Measurements from ENCODE around the gene TMEM87A. TPM values are rescaled to one million over a fixed set of nuclear protein-coding genes. Genes with fewer than 3 reads are reported as not detected.

TMEM87A gene
- total and polyA plus RNA-seq, 2 of the 8 experiments (the other 6 are each of a cell fraction or from before 2014, with no cell fraction given), result 15.2 to 33.1 TPM

GRCh38 chr15:42289166-42289565 is 15.9 kb upstream of the TMEM87A start:
- Histone ChIP-seq H3K18ac (ENCODE audit: extremely low read depth, low read length) (no peak overlapping the region), H4K8ac (ENCODE audit: extremely low read depth, insufficient read depth, low read length) (no peak overlapping the region), H2BK20ac (ENCODE audit: low read length) (no peak overlapping the region), H2BK15ac (ENCODE audit: low read length) (no peak overlapping the region), H3K4ac (replicated peaks; ENCODE audit: insufficient read length, low read depth, low read length) (no peak overlapping the region), H2BK12ac (ENCODE audit: low read depth, low read length) (no peak overlapping the region), H2AFZ (ENCODE audit: low read length) (no peak overlapping the region), H3K56ac (replicated peaks; ENCODE audit: insufficient read length, low read depth, low read length) (no peak overlapping the region), H2BK5ac (ENCODE audit: low read depth, low read length) (no peak overlapping the region), H3K27ac (ENCODE audit: low read depth, low read length) (no peak overlapping the region), H3K36me3 (ENCODE audit: control insufficient read depth in 2 of 4, insufficient read depth in 4 of 4, low read length in 3 of 4) (peaks cover 0 to 4% (median 0%) of the 10 kb centered on the region in 4 experiments; a peak in 1 of 8 replicates), H3K4me1 (replicated peaks in 1 of 4; ENCODE audit: control insufficient read depth in 3 of 4, insufficient read depth in 4 of 4, low read length in 3 of 4) (peaks cover 0 to 3% (median 0%) of the 10 kb centered on the region in 4 experiments; a peak in 1 of 7 replicates), H3K14ac (ENCODE audit: insufficient read length) (no peak overlapping the region), H2AK5ac (ENCODE audit: low read depth, low read length) (no peak overlapping the region), H3K79me1 (ENCODE audit: low read depth, low read length) (no peaks in the 10 kb centered on the region), H4K91ac (replicated peaks; ENCODE audit: insufficient read length, low read length) (no peak overlapping the region), H3K9me3 (ENCODE audit: insufficient read depth in 2 of 2, low read depth in 1 of 2, low read length in 1 of 2) (no peaks in the 10 kb centered on the region), H2BK120ac (replicated peaks; ENCODE audit: low read depth, low read length) (no peak overlapping the region), H3K4me3 (ENCODE audit: extremely low read depth in 1 of 4, insufficient read depth in 2 of 4, low read depth in 3 of 4, low read length in 4 of 4) (no peak overlapping the region), H3K23me2 (ENCODE audit: low read depth, low read length) (no peaks in the 10 kb centered on the region), H3K79me2 (ENCODE audit: control insufficient read depth in 1 of 2, insufficient read depth in 2 of 2, low read length in 2 of 2) (no peaks in the 10 kb centered on the region), H4K20me1 (replicated peaks in 1 of 2; ENCODE audit: control insufficient read depth in 1 of 2, insufficient read depth in 2 of 2, low read length in 2 of 2) (no peaks in the 10 kb centered on the region), H3K27me3 (replicated peaks in 1 of 4; ENCODE audit: control insufficient read depth in 3 of 4, extremely low read depth in 1 of 4, insufficient read depth in 3 of 4, low read length in 3 of 4) (no peaks in the 10 kb centered on the region), H4K5ac (ENCODE audit: insufficient read length, low read depth, low read length) (no peak overlapping the region), H3K23ac (ENCODE audit: insufficient read length) (no peak overlapping the region), H3K4me2 (ENCODE audit: insufficient read depth in 1 of 2, low read depth in 2 of 2, low read length in 2 of 2) (no peak overlapping the region), H3K9ac (replicated peaks in 1 of 4; ENCODE audit: extremely low read depth in 1 of 4, low read depth in 3 of 4, low read length in 3 of 4) (no peak overlapping the region)
- no peak for DNase-seq (ENCODE audit: low read depth in 1 of 2, low spot score in 2 of 2)
- FAIRE-seq, result no peak
- TF ChIP-seq YY1 (IDR thresholded peaks at IDR 0.05; ENCODE audit: low read depth, low read length), result no peak
- TF ChIP-seq EP300 (IDR thresholded peaks at IDR 0.05; ENCODE audit: borderline replicate concordance in 1 of 2, low read depth in 2 of 2, low read length in 2 of 2), result no peak
- TF ChIP-seq USF2 (IDR thresholded peaks at IDR 0.05; ENCODE audit: low read length), result no peak
- POLR2A ChIA-PET (ENCODE audit: partially characterized antibody), result no interaction called here
- CTCF ChIA-PET (ENCODE audit: partially characterized antibody), result no interaction called here
- WGBS, 2 experiments (ENCODE audit: extremely low coverage in 1 of 2, insufficient coverage in 1 of 2, insufficient read length in 1 of 2, insufficient replicate concordance in 2 of 2, low coverage in 1 of 2, low lambda C conversion rate in 2 of 2, missing lambda C conversion rate in 1 of 2), result 87% methylated on average over 1 of the region's 1 CpG; no CpG with 5 or more reads in 1 of the 2 experiments
